Fibroblast of lung (primary cell): ENCODE results near the gene ZNF700.

Experiments used
- EZH2 ChIP-seq: IDR thresholded peaks from 2 replicates; pipeline ENCODE4 v1.5.1; 2012; ENCODE audit warnings: low read length, control low read depth, mild to moderate bottlenecking; ENCODE audit errors: missing control alignments
- TF ChIP-seq, protein P1 (sequence below), 2 donors: IDR thresholded peaks in 1 of 2; conservative IDR thresholded peaks in 1 of 2; 1 replicate in 1 of 2; 2 replicates in 1 of 2; pipeline ENCODE4 v1.5.1; 2011 to 2012; ENCODE audit warnings: low read length in 2 of 2, control low read depth in 1 of 2, inconsistent platforms in 1 of 2, low read depth in 1 of 2, mild to moderate bottlenecking in 1 of 2

DNA sequence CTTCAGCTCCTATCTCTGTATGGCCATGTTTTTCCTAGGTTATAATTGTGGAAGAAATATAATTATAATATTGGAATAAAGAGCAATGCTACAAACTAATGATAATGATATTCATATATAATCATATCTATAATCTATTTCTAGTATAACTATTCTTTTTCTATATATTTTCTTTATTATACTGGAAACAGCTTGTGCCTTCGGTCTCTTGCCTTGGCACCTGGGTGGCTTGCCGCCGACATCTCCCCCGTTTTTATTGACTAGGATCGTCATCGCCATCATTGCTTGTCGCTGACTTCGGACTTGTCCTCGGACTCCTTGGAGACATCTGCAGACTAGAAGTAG lies 64.2 kb downstream of the ZNF700 start:
- TF ChIP-seq, protein P1, sequence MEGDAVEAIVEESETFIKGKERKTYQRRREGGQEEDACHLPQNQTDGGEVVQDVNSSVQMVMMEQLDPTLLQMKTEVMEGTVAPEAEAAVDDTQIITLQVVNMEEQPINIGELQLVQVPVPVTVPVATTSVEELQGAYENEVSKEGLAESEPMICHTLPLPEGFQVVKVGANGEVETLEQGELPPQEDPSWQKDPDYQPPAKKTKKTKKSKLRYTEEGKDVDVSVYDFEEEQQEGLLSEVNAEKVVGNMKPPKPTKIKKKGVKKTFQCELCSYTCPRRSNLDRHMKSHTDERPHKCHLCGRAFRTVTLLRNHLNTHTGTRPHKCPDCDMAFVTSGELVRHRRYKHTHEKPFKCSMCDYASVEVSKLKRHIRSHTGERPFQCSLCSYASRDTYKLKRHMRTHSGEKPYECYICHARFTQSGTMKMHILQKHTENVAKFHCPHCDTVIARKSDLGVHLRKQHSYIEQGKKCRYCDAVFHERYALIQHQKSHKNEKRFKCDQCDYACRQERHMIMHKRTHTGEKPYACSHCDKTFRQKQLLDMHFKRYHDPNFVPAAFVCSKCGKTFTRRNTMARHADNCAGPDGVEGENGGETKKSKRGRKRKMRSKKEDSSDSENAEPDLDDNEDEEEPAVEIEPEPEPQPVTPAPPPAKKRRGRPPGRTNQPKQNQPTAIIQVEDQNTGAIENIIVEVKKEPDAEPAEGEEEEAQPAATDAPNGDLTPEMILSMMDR (conservative IDR thresholded peaks at IDR 0.05 in 1 of 2, IDR thresholded peaks at IDR 0.05 in 1 of 2; ENCODE audit: low read depth in 1 of 2, low read length in 2 of 2) = no peak
- TF ChIP-seq EZH2 = no peak
